IMR-90 (cell line): ENCODE measurements around the gene HSD17B11. TPM values are rescaled to one million over a fixed set of nuclear protein-coding genes. Genes with fewer than 3 reads are reported as not detected.

Source experiments
- ATAC-seq: fragments of 200-7000 bp; cut with Tn5 transposase; 2 replicates; pipeline ENCODE4 v1.9.1; 2020; ENCODE audit warnings: low read depth, mild to moderate bottlenecking, moderate library complexity
- BruUV-seq: library from RNA; stranded (reverse); fragments of 400-500 nt; replicated peaks from 2 replicates; lab custom pipeline; 2021; lab: Mats Ljungman, UMichigan
- CTCF ChIA-PET: fragments of 300-600 bp; formaldehyde crosslinking; extraction: SDS; loops from one replicate; lab custom pipeline; 2021; ENCODE audit warnings: antibody characterized with exemption; lab: Yijun Ruan, JAX
- POLR2A ChIA-PET: fragments of 300-600 bp; sonication (Branson Sonifier 250); formaldehyde crosslinking; loops from one replicate; lab custom pipeline; 2022; ENCODE audit warnings: antibody characterized with exemption; ENCODE audit not compliant: unreplicated experiment; lab: Charles Lee
- DNase-seq: peaks from one replicate; pipeline ENCODE4 v3.0.0; 2013
- H2AFZ ChIP-seq: replicated peaks from 2 replicates; pipeline ENCODE3; 2013; ENCODE audit warnings: low read length, mild to moderate bottlenecking; ENCODE audit not compliant: poor library complexity
- H2AK5ac ChIP-seq: 2 replicates; pipeline ENCODE4 v1.6.1; 2013; ENCODE audit warnings: low read depth, low read length, inconsistent platforms
- H2AK9ac ChIP-seq: replicated peaks from 2 replicates; pipeline ENCODE3; 2013; ENCODE audit warnings: mild to moderate bottlenecking, low read depth, low read length, moderate library complexity; ENCODE audit not compliant: poor library complexity
- H2BK120ac ChIP-seq: 2 replicates; pipeline ENCODE4 v1.6.1; 2013; ENCODE audit warnings: low read depth, low read length, inconsistent platforms
- H2BK15ac ChIP-seq: 3 replicates; pipeline ENCODE4 v1.6.1; 2013; ENCODE audit warnings: low read depth, low read length, inconsistent platforms
- H2BK20ac ChIP-seq: 2 replicates; pipeline ENCODE4 v1.6.1; 2013; ENCODE audit warnings: low read depth, mild to moderate bottlenecking, inconsistent platforms, low read length, moderate library complexity
- H2BK5ac ChIP-seq: 2 replicates; pipeline ENCODE4 v1.6.1; 2013; ENCODE audit warnings: mild to moderate bottlenecking, low read depth, low read length, inconsistent platforms; ENCODE audit not compliant: poor library complexity, severe bottlenecking
- H3K14ac ChIP-seq: replicated peaks from 2 replicates; pipeline ENCODE4 v1.6.1; 2013; ENCODE audit warnings: low read depth, low read length, inconsistent platforms
- H3K18ac ChIP-seq: 2 replicates; pipeline ENCODE4 v1.6.1; 2013; ENCODE audit warnings: low read depth, low read length, control low read depth
- H3K23ac ChIP-seq: 2 replicates; pipeline ENCODE4 v1.6.1; 2013; ENCODE audit warnings: low read depth, low read length, inconsistent platforms
- H3K27ac ChIP-seq: 2 replicates; pipeline ENCODE4 v1.5.1; 2013; ENCODE audit warnings: mild to moderate bottlenecking, control low read depth, low read length; ENCODE audit not compliant: insufficient read depth
- H3K27me3 ChIP-seq: 2 replicates; pipeline ENCODE4 v1.6.1; 2013; ENCODE audit warnings: low read length; ENCODE audit not compliant: control insufficient read depth, insufficient read depth
- H3K36me3 ChIP-seq: 2 replicates; pipeline ENCODE4 v1.6.1; 2013; ENCODE audit warnings: low read length, mixed read lengths; ENCODE audit not compliant: control insufficient read depth, insufficient read depth
- H3K4ac ChIP-seq: 2 replicates; pipeline ENCODE4 v1.6.1; 2013; ENCODE audit warnings: low read depth, low read length, inconsistent platforms
- H3K4me1 ChIP-seq: 2 replicates; pipeline ENCODE4 v1.6.1; 2013; ENCODE audit warnings: low read length, mixed read lengths; ENCODE audit not compliant: control insufficient read depth, insufficient read depth
- H3K4me2 ChIP-seq: 2 replicates; pipeline ENCODE4 v1.6.1; 2013; ENCODE audit warnings: low read depth, mild to moderate bottlenecking, control low read depth, low read length, moderate library complexity
- H3K4me3 ChIP-seq: 2 replicates; pipeline ENCODE4 v1.5.1; 2013; ENCODE audit warnings: low read depth, mild to moderate bottlenecking, control low read depth, low read length, moderate library complexity; ENCODE audit not compliant: insufficient read depth
- H3K56ac ChIP-seq: 2 replicates; pipeline ENCODE4 v1.6.1; 2013; ENCODE audit warnings: low read length, inconsistent platforms; ENCODE audit not compliant: insufficient read depth; ENCODE audit errors: extremely low read depth
- H3K79me1 ChIP-seq, 2 experiments: 2 replicates each; pipeline ENCODE4 v1.6.1; 2013; ENCODE audit warnings: low read length in 2 of 2, inconsistent platforms in 1 of 2, low read depth in 1 of 2
- H3K9ac ChIP-seq: 2 replicates; pipeline ENCODE4 v1.6.1; 2013; ENCODE audit warnings: low read depth, low read length, control low read depth
- H3K9me1 ChIP-seq: 2 replicates; pipeline ENCODE4 v1.6.1; 2013; ENCODE audit warnings: low read length, inconsistent platforms; ENCODE audit not compliant: insufficient read depth
- H3K9me3 ChIP-seq: 2 replicates; pipeline ENCODE4 v1.6.1; 2013; ENCODE audit warnings: low read length; ENCODE audit not compliant: control insufficient read depth, insufficient read depth
- H4K20me1 ChIP-seq: 2 replicates; pipeline ENCODE4 v1.6.1; 2013; ENCODE audit warnings: low read length, inconsistent platforms; ENCODE audit not compliant: insufficient read depth
- H4K5ac ChIP-seq: 2 replicates; pipeline ENCODE4 v1.6.1; 2013; ENCODE audit warnings: mild to moderate bottlenecking, low read depth, low read length, control low read depth
- H4K8ac ChIP-seq, 2 experiments: 2 replicates each; pipeline ENCODE4 v1.6.1; 2013; ENCODE audit warnings: low read depth in 2 of 2, low read length in 2 of 2, control low read depth in 1 of 2, inconsistent platforms in 1 of 2
- H4K91ac ChIP-seq: 2 replicates; pipeline ENCODE4 v1.6.1; 2013; ENCODE audit warnings: low read depth, low read length, inconsistent platforms; ENCODE audit not compliant: insufficient read depth
- BHLHE40 ChIP-seq: fragments of 150-350 bp; IDR thresholded peaks from 2 replicates; pipeline ENCODE4 v1.6.1; 2016; ENCODE audit warnings: mild to moderate bottlenecking, low read depth, low read length
- CEBPB ChIP-seq: IDR thresholded peaks from 2 replicates; pipeline ENCODE4 v1.6.1; 2012; ENCODE audit warnings: low read depth, low read length, improper control_type of control experiment
- CHD1 ChIP-seq: IDR thresholded peaks from 2 replicates; pipeline ENCODE4 v1.6.1; 2012; ENCODE audit warnings: low read depth, low read length, improper control_type of control experiment
- ELK1 ChIP-seq: fragments of 150-350 bp; IDR thresholded peaks from 2 replicates; pipeline ENCODE4 v1.6.1; 2016; ENCODE audit warnings: low read depth, mild to moderate bottlenecking, low read length, moderate library complexity, borderline replicate concordance
- FOS ChIP-seq: fragments of 150-350 bp; IDR thresholded peaks from 2 replicates; pipeline ENCODE4 v1.6.1; 2016; ENCODE audit warnings: low read depth, low read length
- MAFK ChIP-seq: IDR thresholded peaks from 2 replicates; pipeline ENCODE4 v1.6.1; 2012; ENCODE audit warnings: low read depth, low read length, improper control_type of control experiment
- MAZ ChIP-seq: IDR thresholded peaks from 2 replicates; pipeline ENCODE4 v1.6.1; 2012; ENCODE audit warnings: low read depth, mild to moderate bottlenecking, low read length, improper control_type of control experiment, moderate library complexity, borderline replicate concordance
- MXI1 ChIP-seq: IDR thresholded peaks from 2 replicates; pipeline ENCODE4 v1.6.1; 2012; ENCODE audit warnings: low read depth, mild to moderate bottlenecking, low read length, moderate library complexity, borderline replicate concordance
- NFE2L2 ChIP-seq: fragments of 150-350 bp; IDR thresholded peaks from 2 replicates; pipeline ENCODE4 v1.6.1; 2016; ENCODE audit warnings: low read depth, mild to moderate bottlenecking, low read length
- POLR2A ChIP-seq: IDR thresholded peaks from 2 replicates; pipeline ENCODE4 v1.6.1; 2012; ENCODE audit warnings: mild to moderate bottlenecking, low read depth, low read length
- RAD21 ChIP-seq: IDR thresholded peaks from 2 replicates; pipeline ENCODE4 v1.6.1; 2012; ENCODE audit warnings: low read length, improper control_type of control experiment
- RCOR1 ChIP-seq: IDR thresholded peaks from 2 replicates; pipeline ENCODE4 v1.6.1; 2012; ENCODE audit warnings: mild to moderate bottlenecking, low read length, improper control_type of control experiment; ENCODE audit not compliant: insufficient replicate concordance
- RFX5 ChIP-seq: IDR thresholded peaks from 2 replicates; pipeline ENCODE4 v1.8.0; 2012; ENCODE audit warnings: low read depth, mild to moderate bottlenecking, low read length, moderate library complexity
- SMC3 ChIP-seq: fragments of 150-350 bp; IDR thresholded peaks from 2 replicates; pipeline ENCODE4 v1.6.1; 2016; ENCODE audit warnings: low read depth, mild to moderate bottlenecking, antibody characterized with exemption, low read length, moderate library complexity
- WGBS, 2 experiments: methylation state at CpG; one replicate each; pipeline versions ENCODE4 v1.1.5 to v1.1.7; 2013; ENCODE audit warnings: missing lambda C conversion rate in 2 of 2; ENCODE audit not compliant: insufficient read length in 1 of 2; ENCODE audit errors: extremely low coverage in 2 of 2; 5-methylcytosine and 5-hydroxymethylcytosine counted together
- dilution Hi-C: fragments of 300-500 bp; cut with HindIII; formaldehyde crosslinking; loops from one replicate; pipeline ENCODE4 v1.14.3; 2018; ENCODE audit warnings: low sequenced_read_pairs; ENCODE audit not compliant: unreplicated experiment
- in situ Hi-C: fragments of 300-500 bp; cut with MboI; formaldehyde crosslinking; loops from 3 replicates; pipeline ENCODE4 v1.14.3; 2019; ENCODE audit warnings: low sequenced_read_pairs, inconsistent platforms, mixed read lengths
- intact Hi-C: fragments of 100-400 bp; cut with micrococcal nuclease; formaldehyde crosslinking; loops from 2 replicates; pipeline ENCODE4 v1.10.0; 2022
- polyA plus RNA-seq, 3 experiments: library from polyadenylated mRNA; depleted of rRNA; stranded (reverse); fragments of >200 nt; gene quantifications; 2 replicates each; pipeline ENCODE4 v1.2.3, GENCODE V29; 2012; ENCODE audit warnings: low replicate concordance in 1 of 3
- total RNA-seq: library from RNA; depleted of rRNA; stranded (reverse); fragments of >200 nt; gene quantifications from 2 replicates; pipeline ENCODE4 v1.2.3, GENCODE V29; 2012
- TF ChIP-seq, protein P1 (sequence below): fragments of 150-350 bp; IDR thresholded peaks from 2 replicates; pipeline ENCODE4 v1.6.1; 2017; ENCODE audit warnings: mild to moderate bottlenecking, antibody characterized with exemption, low read length, low read depth
- TF ChIP-seq, protein P2 (sequence below): conservative IDR thresholded peaks from 2 replicates; pipeline ENCODE4 v1.5.1; 2012; ENCODE audit warnings: mild to moderate bottlenecking, low read depth, low read length, improper control_type of control experiment

HSD17B11 gene
- total and polyA plus RNA-seq, 2 of the 4 experiments (the other 2 are of a cell fraction): 11.3 to 12.0 TPM

GRCh38 chr4:87317527-87317926 is 73.5 kb downstream of the HSD17B11 start:
- H3K14ac ChIP-seq: no peak overlapping the region
- POLR2A ChIA-PET: no interaction called here
- H4K20me1 ChIP-seq: no peaks in the 10 kb centered on the region
- H2AFZ ChIP-seq: no peak overlapping the region
- intact Hi-C loops (no loop called here), in situ Hi-C loops (no loop called here), dilution Hi-C loops (no loop called here)
- H4K91ac ChIP-seq: no peak overlapping the region
- no peak overlapping the region for H2BK120ac ChIP-seq
- no peak overlapping the region for H3K4me3 ChIP-seq
- no peak overlapping the region for H4K8ac ChIP-seq
- no peak for TF ChIP-seq RAD21
- TF ChIP-seq, protein P1, sequence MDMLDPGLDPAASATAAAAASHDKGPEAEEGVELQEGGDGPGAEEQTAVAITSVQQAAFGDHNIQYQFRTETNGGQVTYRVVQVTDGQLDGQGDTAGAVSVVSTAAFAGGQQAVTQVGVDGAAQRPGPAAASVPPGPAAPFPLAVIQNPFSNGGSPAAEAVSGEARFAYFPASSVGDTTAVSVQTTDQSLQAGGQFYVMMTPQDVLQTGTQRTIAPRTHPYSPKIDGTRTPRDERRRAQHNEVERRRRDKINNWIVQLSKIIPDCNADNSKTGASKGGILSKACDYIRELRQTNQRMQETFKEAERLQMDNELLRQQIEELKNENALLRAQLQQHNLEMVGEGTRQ: no peak
- no peak for TF ChIP-seq RFX5
- TF ChIP-seq MAFK: no peak
- TF ChIP-seq MAZ: no peak
- no peak for TF ChIP-seq BHLHE40
- TF ChIP-seq, protein P2, sequence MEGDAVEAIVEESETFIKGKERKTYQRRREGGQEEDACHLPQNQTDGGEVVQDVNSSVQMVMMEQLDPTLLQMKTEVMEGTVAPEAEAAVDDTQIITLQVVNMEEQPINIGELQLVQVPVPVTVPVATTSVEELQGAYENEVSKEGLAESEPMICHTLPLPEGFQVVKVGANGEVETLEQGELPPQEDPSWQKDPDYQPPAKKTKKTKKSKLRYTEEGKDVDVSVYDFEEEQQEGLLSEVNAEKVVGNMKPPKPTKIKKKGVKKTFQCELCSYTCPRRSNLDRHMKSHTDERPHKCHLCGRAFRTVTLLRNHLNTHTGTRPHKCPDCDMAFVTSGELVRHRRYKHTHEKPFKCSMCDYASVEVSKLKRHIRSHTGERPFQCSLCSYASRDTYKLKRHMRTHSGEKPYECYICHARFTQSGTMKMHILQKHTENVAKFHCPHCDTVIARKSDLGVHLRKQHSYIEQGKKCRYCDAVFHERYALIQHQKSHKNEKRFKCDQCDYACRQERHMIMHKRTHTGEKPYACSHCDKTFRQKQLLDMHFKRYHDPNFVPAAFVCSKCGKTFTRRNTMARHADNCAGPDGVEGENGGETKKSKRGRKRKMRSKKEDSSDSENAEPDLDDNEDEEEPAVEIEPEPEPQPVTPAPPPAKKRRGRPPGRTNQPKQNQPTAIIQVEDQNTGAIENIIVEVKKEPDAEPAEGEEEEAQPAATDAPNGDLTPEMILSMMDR: no peak
- TF ChIP-seq POLR2A: no peak
- TF ChIP-seq MXI1: no peak
- TF ChIP-seq SMC3: no peak
- TF ChIP-seq FOS: no peak
- no peak; the same call in 1 of the 2 replicates for TF ChIP-seq CEBPB
- no peak for TF ChIP-seq CHD1
- no peak for TF ChIP-seq ELK1
- no peak for TF ChIP-seq RCOR1
- TF ChIP-seq NFE2L2: no peak
- no peaks in the 10 kb centered on the region for H3K9me1 ChIP-seq
- peak; percentile 15 for DNase-seq
- no peak overlapping the region for H3K27ac ChIP-seq
- H3K56ac ChIP-seq: no peak overlapping the region
- no peaks in the 10 kb centered on the region for H3K36me3 ChIP-seq
- H3K9ac ChIP-seq: no peak overlapping the region
- CTCF ChIA-PET: no interaction called here
- H3K4me1 ChIP-seq: no peaks in the 10 kb centered on the region
- no CpG with 5 or more reads among the region's 1 CpG for WGBS, 2 experiments
- H3K4me2 ChIP-seq: no peak overlapping the region
- H2AK5ac ChIP-seq: no peak overlapping the region
- no peak overlapping the region for H2AK9ac ChIP-seq
- H2BK20ac ChIP-seq: no peak overlapping the region
- H3K4ac ChIP-seq: no peak overlapping the region
- H2BK5ac ChIP-seq: no peak overlapping the region
- H3K27me3 ChIP-seq: no peaks in the 10 kb centered on the region
- H4K5ac ChIP-seq: no peak overlapping the region
- no peaks in the 10 kb centered on the region for H3K79me1 ChIP-seq
- no peak overlapping the region for H3K18ac ChIP-seq
- H3K9me3 ChIP-seq: no peaks in the 10 kb centered on the region
- H3K23ac ChIP-seq: no peak overlapping the region
- no peak for ATAC-seq
- no peak overlapping the region for H2BK15ac ChIP-seq
- no TSS peak for BruUV-seq
